ENCODE measurements around the gene REEP1.

DNA sequence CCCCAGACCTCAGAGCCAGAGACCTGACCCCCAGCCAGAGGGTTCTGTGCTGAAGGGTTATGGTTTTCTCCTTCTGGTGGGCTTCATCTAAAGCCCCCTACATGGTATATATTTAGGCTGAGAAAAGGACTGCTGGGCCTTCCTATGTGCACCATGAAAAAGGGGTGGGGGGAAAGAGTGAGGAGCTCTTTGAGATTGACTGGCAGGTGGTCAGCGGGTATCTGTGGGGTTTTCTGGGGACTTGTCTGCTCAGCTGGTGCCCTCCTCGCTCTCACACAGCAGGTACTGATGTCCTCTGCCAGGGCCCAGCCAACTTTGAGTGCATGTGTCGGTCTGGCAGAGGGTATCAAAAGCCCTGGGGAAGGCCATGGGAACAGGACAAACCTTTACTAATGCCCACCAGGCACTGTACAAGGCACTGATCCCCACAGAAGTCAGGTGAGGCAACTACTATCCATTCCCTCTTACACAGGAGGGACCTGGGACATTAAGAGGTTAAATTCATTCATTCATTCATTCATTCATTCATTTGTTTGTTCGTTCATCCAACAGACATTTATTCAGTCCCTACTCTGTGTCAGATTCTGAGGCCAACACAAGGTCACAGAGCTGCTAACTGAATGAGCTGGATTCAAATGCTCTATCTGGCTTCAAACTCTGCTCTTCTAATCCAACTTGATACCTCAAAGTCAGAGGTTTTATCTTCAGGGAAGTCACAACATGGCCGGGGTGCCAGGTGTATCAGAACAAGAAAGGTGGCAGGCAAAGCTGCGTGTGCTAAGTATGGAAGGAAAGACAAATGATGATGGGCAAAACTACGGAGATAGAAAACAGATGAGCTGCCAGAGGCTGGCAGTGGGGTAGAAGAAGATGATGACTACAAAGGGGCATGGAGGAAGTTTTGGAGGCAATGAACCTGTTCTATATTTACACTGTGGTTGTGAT is 44.6 kb downstream of the REEP1 start:
- TF ChIP-seq POLR2AphosphoS5 (IDR thresholded peaks at IDR 0.05; ENCODE audit: low read depth, low read length) = no peak
- TF ChIP-seq TAF1 (IDR thresholded peaks at IDR 0.05; ENCODE audit: borderline replicate concordance, insufficient read depth, low read length) = no peak
- TF ChIP-seq, protein P1, sequence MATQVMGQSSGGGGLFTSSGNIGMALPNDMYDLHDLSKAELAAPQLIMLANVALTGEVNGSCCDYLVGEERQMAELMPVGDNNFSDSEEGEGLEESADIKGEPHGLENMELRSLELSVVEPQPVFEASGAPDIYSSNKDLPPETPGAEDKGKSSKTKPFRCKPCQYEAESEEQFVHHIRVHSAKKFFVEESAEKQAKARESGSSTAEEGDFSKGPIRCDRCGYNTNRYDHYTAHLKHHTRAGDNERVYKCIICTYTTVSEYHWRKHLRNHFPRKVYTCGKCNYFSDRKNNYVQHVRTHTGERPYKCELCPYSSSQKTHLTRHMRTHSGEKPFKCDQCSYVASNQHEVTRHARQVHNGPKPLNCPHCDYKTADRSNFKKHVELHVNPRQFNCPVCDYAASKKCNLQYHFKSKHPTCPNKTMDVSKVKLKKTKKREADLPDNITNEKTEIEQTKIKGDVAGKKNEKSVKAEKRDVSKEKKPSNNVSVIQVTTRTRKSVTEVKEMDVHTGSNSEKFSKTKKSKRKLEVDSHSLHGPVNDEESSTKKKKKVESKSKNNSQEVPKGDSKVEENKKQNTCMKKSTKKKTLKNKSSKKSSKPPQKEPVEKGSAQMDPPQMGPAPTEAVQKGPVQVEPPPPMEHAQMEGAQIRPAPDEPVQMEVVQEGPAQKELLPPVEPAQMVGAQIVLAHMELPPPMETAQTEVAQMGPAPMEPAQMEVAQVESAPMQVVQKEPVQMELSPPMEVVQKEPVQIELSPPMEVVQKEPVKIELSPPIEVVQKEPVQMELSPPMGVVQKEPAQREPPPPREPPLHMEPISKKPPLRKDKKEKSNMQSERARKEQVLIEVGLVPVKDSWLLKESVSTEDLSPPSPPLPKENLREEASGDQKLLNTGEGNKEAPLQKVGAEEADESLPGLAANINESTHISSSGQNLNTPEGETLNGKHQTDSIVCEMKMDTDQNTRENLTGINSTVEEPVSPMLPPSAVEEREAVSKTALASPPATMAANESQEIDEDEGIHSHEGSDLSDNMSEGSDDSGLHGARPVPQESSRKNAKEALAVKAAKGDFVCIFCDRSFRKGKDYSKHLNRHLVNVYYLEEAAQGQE (IDR thresholded peaks at IDR 0.05; ENCODE audit: insufficient read depth in 1 of 2, low read depth in 2 of 2, low read length in 2 of 2) = no peak

All from PFSK-1 (cell line).